ENCODE results near the gene PIKFYVE. TPM values are rescaled to one million over a fixed set of nuclear protein-coding genes. Genes with fewer than 3 reads are reported as not detected.
A peak's percentile ranks its signal among the peaks of the same experiment; 100 is the strongest.

Gene PIKFYVE
- total and polyA plus RNA-seq, 2 donors (not counting 1 experiment from before 2014, with no cell fraction given) = 20.3 to 80.9 TPM

GRCh38 chr2:208315081-208315788 lies 49.2 kb downstream of the PIKFYVE start:
- Mint-ChIP-seq H3K27me3 (no peaks in the 10 kb centered on the region), H3K9me3 (ENCODE audit: insufficient read depth) (no peaks in the 10 kb centered on the region), H3K27ac (peak overlapping the region; percentile 95), H3K4me3 (peak overlapping the region; percentile 84), H3K4me1 (peaks cover 75% of the 10 kb centered on the region)
- ChIA-PET POLR2A (interaction anchor here (0.6 to 1.2 kb wide), 3 partner anchors 47 to 829 kb away, joined by 3 to 5 read pairs (median 4); no protein-coding TSS in a partner anchor), CTCF (interaction anchor here (1.2 to 2.3 kb wide), 5 partner anchors 11 to 140 kb away, joined by 3 to 9 read pairs (median 7); partner anchors contain the start of gene IDH1)
- Histone ChIP-seq H3K4me2 (replicated peaks; ENCODE audit: low read depth, low read length, poor library complexity, severe bottlenecking) (peak overlapping the region; percentile 84), H3K27ac (ENCODE audit: low read length in 2 of 2) (peak overlapping the region; percentile 76 to 96), H3K36me3 (replicated peaks in 1 of 2; ENCODE audit: control extremely low read depth in 1 of 2, control insufficient read depth in 1 of 2, extremely low read depth in 1 of 2, insufficient read depth in 2 of 2, low read length in 1 of 2) (peaks cover 6 to 19% of the 10 kb centered on the region in 2 experiments), H3K27me3 (replicated peaks in 1 of 4; ENCODE audit: control extremely low read depth in 1 of 4, control insufficient read depth in 3 of 4, insufficient read depth in 4 of 4, low read length in 3 of 4) (no peaks in the 10 kb centered on the region), H3K9ac (ENCODE audit: low read length) (peak overlapping the region; percentile 28), H2AFZ (ENCODE audit: insufficient read depth, low read depth, low read length, poor library complexity, severe bottlenecking) (peak overlapping the region; percentile 3), H4K20me1 (ENCODE audit: control insufficient read depth, insufficient read depth, low read length, poor library complexity, severe bottlenecking) (no peaks in the 10 kb centered on the region), H3K4me3 (ENCODE audit: control extremely low read depth in 1 of 5, extremely low read depth in 1 of 5, insufficient read depth in 1 of 5, low read depth in 2 of 5, low read length in 4 of 5) (peak overlapping the region in 3 of 5 experiments; percentile 20 to 71 (median 34)), H3K4me1 (ENCODE audit: control insufficient read depth in 2 of 2, insufficient read depth in 2 of 2, low read length in 2 of 2) (peaks cover 65 to 78% of the 10 kb centered on the region in 2 donors), H3K9me3 (ENCODE audit: control extremely low read depth in 1 of 3, control insufficient read depth in 2 of 3, insufficient read depth in 1 of 3, low read length in 2 of 3) (peaks cover 0 to 2% (median 0%) of the 10 kb centered on the region in 3 donors), H3K79me2 (ENCODE audit: control insufficient read depth, insufficient read depth, low read length) (peaks cover 64% of the 10 kb centered on the region)
- intact Hi-C loops (cut with micrococcal nuclease) = loop anchor here (1.0 to 10.0 kb wide), 2 partner anchors 60 to 690 kb away; partner anchors contain the start of genes IDH1 and METTL21A
- DNase-seq (peak; percentile 65), ATAC-seq (ENCODE audit: low read depth) (peak; percentile 52)
- WGBS (ENCODE audit: insufficient coverage) = 34% methylated on average over 6 of the region's 8 CpGs
- TF ChIP-seq CTCF (IDR thresholded peaks at IDR 0.05) (peak; percentile 16), EZH2 (IDR thresholded peaks at IDR 0.05; ENCODE audit: borderline replicate concordance, insufficient read depth, low read depth, low read length, poor library complexity, severe bottlenecking) (no peak)

DNA sequence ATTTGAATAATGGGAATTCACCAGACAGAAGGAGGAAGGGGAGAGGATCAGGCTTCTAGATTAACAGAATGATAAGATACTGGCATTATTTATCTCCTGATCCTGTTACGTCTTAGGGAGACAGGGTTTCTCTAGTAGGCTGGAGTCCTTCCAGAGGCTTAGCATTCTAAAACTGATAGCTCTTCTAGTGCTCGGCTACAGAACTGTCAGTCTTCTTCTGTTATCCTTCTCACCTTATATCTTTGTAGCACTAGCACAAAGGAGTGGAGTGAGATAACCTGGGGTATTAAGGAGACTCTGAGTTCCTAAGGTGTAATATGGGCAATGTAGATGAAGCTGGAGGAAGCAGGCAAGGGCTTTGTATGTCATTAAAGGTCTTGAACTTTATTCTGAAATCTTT lies 52.1 kb downstream of the PIKFYVE start:
- peaks cover 0 to 2% (median 0%) of the 10 kb centered on the region in 3 donors for H3K9me3 ChIP-seq (ENCODE audit: control extremely low read depth in 1 of 3, control insufficient read depth in 2 of 3, insufficient read depth in 1 of 3, low read length in 2 of 3)
- Mint-ChIP-seq H3K9me3 (ENCODE audit: insufficient read depth) (no peaks in the 10 kb centered on the region), H3K27ac (peak overlapping the region; percentile 88), H3K4me1 (peaks cover 74% of the 10 kb centered on the region), H3K27me3 (no peaks in the 10 kb centered on the region), H3K4me3 (peak overlapping the region; percentile 80)
- intact Hi-C loops (cut with micrococcal nuclease) = loop anchor here (10.0 kb wide), 1 partner anchor 693 kb away; the partner anchor contains the start of gene METTL21A
- no peak overlapping the region for H2AFZ ChIP-seq (ENCODE audit: insufficient read depth, low read depth, low read length, poor library complexity, severe bottlenecking)
- ChIA-PET CTCF (no interaction called here), POLR2A (no interaction called here)
- no peaks in the 10 kb centered on the region for H3K27me3 ChIP-seq (replicated peaks in 1 of 4; ENCODE audit: control extremely low read depth in 1 of 4, control insufficient read depth in 3 of 4, insufficient read depth in 4 of 4, low read length in 3 of 4)
- peak overlapping the region; percentile 73 to 87 for H3K27ac ChIP-seq (ENCODE audit: low read length in 2 of 2)
- H3K9ac ChIP-seq (ENCODE audit: low read length) = peak overlapping the region; percentile 45
- WGBS (ENCODE audit: insufficient coverage) = no CpG with 5 or more reads among the region's 2 CpGs
- peaks cover 72 to 73% of the 10 kb centered on the region in 2 donors for H3K4me1 ChIP-seq (ENCODE audit: control insufficient read depth in 2 of 2, insufficient read depth in 2 of 2, low read length in 2 of 2)
- peaks cover 6 to 33% of the 10 kb centered on the region in 2 experiments for H3K36me3 ChIP-seq (replicated peaks in 1 of 2; ENCODE audit: control extremely low read depth in 1 of 2, control insufficient read depth in 1 of 2, extremely low read depth in 1 of 2, insufficient read depth in 2 of 2, low read length in 1 of 2)
- H3K4me3 ChIP-seq (ENCODE audit: control extremely low read depth in 1 of 5, extremely low read depth in 1 of 5, insufficient read depth in 1 of 5, low read depth in 2 of 5, low read length in 4 of 5) = no peak overlapping the region
- H3K79me2 ChIP-seq (ENCODE audit: control insufficient read depth, insufficient read depth, low read length) = peaks cover 63% of the 10 kb centered on the region
- DNase-seq (no peak), ATAC-seq (ENCODE audit: low read depth) (no peak)
- peak overlapping the region; percentile 77 for H3K4me2 ChIP-seq (replicated peaks; ENCODE audit: low read depth, low read length, poor library complexity, severe bottlenecking)
- no peak for TF ChIP-seq EZH2 (IDR thresholded peaks at IDR 0.05; ENCODE audit: borderline replicate concordance, insufficient read depth, low read depth, low read length, poor library complexity, severe bottlenecking)
- H4K20me1 ChIP-seq (ENCODE audit: control insufficient read depth, insufficient read depth, low read length, poor library complexity, severe bottlenecking) = no peaks in the 10 kb centered on the region
